Measurements from ENCODE around the gene RDH16.
"Not testable (repeated sequence)": the region's sequence is repeated elsewhere in the genome, so short reads cannot be mapped to it uniquely, and the experiment has no call there.

RDH16 gene

DNA sequence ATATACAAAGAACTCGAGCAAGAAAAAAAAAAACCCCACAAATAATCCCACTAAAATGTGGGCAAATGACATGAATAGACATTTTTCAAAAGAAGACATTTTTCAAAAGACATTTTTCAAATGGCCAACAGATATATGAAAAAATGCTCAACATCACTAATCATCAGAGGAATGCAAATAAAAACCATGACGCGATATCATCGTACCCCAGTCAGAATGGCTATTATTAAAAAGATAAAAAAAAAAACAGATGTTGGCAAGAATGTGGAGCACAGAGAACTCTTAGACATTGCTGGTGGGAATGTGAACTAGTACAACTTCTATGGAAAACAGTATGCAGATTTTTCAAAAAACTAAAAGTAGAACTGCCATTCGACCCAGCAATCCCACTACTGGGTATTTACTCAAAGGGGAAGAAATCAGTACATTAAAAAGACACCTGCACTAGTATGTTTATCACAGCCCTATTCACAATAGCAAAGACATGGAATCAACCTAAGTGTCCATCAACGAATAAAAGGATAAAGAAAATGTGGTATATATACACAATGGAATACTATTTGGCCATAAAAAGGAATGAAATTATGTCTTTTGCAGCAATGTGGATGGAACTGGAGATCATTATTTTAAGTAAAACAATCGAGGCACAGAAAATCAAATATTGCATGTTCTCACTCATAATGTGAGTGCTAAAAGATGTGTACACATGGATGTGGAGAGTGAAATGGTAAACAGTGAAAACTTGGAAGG lies 32.6 kb upstream of the RDH16 start:
- DNase-seq (ENCODE audit: low spot score), result no peak

GRCh38 chr12:56988207-56988739 lies 30.9 kb upstream of the RDH16 start:
- no peak for DNase-seq (ENCODE audit: low spot score)

GRCh38 chr12:56987551-56988053 lies 30.2 kb upstream of the RDH16 start:
- peak; percentile 87 for DNase-seq (ENCODE audit: low spot score)

DNA sequence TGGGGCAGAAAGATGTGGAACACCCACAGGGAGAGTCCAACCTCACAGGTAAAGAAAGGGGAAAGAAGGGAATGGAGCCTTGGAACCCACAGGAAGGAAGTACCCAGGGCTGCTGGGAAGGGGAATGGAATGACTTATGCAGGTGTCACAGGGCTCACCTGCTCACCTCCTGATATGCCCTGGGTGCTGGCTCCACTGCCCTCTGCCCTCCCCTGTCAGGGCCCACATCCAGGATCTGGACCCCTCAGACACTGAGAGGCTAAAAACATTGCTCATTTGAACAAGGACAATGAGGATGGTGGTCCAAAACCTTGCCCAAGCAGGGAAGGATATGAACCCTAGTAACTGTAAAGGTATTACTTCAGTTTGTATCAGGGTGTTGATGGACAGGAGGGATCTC lies 29.6 kb upstream of the RDH16 start:
- DNase-seq (ENCODE audit: low spot score), result no peak

DNA sequence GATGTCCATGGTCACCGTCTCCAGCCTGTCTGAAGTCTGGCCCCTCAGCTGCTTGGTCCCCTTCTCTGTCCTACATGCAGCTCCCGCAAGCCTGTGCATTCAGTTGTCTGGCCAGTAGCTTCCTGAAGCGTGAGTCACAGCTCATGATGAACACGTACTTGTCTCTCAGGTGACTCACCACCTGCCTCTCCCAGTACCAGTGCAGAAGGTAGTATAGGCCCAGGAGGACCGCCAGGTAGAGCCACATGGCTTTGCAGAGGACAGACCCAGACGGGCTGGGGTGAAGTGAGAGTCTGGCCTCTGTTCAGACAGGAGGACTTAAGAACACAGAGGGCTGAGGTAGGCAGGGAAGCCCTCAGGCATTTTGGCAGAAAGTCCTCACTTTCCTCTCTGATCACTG lies 28.3 kb upstream of the RDH16 start:
- peak; percentile 86 for DNase-seq (ENCODE audit: low spot score)

- no peak for DNase-seq (ENCODE audit: low spot score)
These were observed 26.0 kb upstream of the RDH16 start for GRCh38 chr12:56983386-56983785.

DNA sequence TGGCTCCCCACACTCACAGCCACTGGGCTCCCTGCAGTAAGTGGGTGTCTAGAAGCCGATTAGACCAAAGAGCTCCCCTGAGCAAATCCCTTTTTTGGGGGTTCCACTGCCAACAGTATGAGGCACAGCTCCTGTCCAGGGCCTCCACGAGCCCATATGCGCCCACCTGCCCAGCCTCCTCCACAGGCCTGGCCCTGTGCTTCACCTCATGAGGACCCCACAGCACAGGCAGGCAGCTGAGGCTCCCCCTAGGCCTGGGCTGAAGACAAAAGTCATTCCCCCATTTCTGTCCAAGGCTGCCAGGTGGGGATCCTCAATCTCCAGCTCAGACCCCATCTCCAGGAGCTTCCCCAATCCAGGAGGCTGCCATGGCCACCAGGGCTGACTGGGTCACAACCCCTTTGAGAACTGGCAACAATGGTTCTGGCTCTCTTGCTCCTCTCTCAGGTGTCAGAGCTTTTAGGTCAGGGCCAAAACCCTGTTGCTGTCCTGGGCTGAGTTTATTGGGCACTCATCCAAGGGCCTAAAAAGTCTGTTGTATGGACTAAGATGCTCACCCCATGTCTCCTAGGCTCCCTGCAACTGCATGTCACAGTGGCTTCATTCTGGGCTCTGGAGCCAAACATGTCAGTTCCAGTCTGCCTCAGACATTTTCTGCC lies 25.3 kb upstream of the RDH16 start:
- not testable (repeated sequence) for DNase-seq (ENCODE audit: low spot score)

DNA sequence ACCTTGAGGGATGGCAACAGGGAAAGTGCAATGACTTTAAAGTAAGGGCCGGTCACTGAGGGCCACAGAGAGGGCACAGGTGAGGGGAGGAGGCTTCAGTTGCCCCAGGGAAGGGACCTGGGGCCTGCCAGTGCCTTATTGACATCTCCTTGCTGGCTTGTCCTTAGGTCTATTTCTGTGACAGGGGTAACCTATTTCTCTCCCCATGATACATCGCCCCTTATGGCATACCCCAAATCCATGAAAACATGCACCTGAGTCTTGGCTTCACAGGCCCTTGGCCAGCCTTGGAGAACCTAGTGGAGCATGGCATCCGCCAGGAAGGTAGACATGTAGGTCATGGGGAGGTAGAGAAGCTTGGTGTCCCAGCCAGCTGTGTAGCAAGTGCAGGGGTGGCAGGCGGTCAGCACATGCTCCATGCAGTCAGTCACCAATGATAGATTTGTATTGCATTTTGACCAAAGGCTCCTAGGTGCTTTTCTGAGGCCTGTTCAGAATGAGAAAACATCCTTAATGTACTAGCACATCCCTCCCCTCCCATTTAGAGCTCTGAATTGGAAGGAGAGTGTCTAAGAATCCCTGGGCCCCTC lies 23.6 kb upstream of the RDH16 start:
- DNase-seq (ENCODE audit: low spot score), result no peak

DNA sequence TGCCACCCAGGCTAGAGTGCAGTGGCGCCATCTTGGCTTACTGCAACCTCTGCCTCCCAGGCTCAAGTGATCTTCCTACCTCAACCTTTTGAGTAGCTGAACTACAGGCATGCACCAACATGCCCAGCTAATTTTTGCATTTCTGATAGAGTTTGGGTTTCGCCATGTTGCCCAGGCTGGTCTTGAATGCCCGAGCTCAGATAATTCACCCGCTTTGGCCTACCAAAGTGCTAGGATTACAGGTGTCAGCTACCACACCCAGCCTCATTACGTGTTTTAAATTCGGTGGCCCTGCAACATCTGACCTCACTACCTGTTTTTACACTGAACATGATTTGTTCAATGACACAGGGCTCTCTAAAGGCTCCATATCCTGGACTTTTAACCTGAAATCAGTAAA lies 22.9 kb upstream of the RDH16 start:
- no peak for DNase-seq (ENCODE audit: low spot score)

DNA sequence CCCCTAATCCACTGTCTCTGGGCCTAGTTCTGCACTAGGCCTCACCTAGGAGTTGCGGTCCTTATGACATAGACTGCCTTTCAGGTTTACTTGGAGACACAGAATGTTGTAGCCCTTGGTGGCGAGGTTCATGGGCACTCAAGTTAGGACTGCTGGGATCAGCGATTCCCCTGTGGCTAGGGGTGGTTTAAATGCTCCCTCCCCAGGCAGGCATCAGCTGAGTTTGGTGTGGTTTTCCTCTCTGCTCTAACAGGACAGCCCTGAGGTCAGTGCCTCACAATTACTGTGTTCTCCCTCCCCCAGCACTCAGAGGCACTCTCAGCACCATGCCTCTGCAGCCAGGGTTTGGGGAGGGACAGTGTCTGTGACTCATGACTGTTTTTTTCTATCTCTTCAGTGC lies 22.2 kb upstream of the RDH16 start:
- DNase-seq (ENCODE audit: low spot score), result no peak

GRCh38 chr12:56978397-56979138 lies 21.2 kb upstream of the RDH16 start:
- no peak for DNase-seq (ENCODE audit: low spot score)

- DNase-seq (ENCODE audit: low spot score), result not testable (repeated sequence)
These were observed 20.0 kb upstream of the RDH16 start for GRCh38 chr12:56977361-56977760.

- DNase-seq (ENCODE audit: low spot score), result not testable (repeated sequence)
These were observed 16.8 kb upstream of the RDH16 start for GRCh38 chr12:56974224-56974623.

GRCh38 chr12:56968910-56969309 lies 11.5 kb upstream of the RDH16 start:
- DNase-seq (ENCODE audit: low spot score), result not testable (repeated sequence)

DNA sequence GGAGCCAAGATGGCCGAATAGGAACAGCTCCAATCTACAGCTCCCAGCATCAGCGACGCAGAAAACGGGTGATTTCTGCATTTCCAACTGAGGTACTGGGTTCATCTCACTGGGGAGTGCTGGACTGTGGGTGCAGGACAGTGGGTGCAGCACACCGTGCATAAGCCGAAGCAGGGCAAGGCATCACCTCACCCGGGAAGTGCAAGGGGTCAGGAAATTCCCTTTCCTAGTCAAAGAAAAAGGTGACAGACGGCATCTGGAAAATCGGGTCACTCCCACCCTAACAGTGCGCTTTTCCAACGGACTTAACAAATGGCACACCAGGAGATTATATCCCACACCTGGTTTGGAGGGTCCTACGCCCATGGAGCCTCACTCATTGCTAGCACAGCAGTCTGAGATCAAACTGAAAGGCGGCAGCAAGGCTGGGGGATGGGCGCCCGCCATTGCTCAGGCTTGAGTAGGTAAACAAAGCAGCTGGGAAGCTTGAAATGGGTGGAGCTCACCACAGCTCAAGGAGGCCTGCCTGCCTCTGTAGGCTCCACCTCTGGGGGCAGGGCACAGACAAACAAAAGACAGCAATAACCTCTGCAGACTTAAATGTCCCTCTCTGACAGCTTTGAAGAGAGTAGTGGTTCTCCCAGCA lies 8.7 kb upstream of the RDH16 start:
- peak; percentile 69 for DNase-seq (ENCODE audit: low spot score)

DNA sequence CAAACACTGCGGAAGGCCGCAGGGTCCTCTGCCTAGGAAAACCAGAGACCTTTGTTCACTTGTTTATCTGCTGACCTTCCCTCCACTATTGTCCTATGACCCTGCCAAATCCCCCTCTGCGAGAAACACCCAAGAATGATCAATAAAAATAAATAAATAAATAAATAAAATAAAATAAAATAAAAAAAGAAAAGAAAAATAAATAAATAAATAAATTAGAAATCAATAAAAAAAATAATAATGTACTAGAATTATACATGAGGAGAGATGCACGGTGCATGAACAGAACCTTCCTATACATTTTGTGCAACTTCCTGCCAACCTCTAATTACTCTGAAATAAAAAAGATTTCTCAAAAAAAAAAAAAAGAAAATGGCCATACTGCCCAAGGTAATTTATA lies 7.7 kb upstream of the RDH16 start:
- not testable (repeated sequence) for DNase-seq (ENCODE audit: low spot score)

DNA sequence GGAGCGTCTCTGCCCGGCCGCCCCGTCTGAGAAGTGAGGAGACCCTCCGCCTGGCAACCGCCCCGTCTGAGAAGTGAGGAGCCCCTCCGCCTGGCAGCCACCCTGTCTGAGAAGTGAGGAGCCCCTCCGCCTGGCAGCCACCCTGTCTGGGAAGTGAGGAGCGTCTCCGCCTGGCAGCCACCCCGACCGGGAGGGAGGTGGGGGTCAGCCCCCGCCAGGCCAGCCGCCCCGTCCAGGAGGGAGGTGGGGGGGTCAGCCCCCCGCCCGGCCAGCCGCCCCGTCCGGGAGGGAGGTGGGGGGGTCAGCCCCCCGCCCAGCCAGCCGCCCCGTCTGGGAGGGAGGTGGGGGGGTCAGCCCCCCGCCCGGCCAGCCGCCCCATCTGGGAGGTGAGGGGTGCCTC lies 6.1 kb upstream of the RDH16 start:
- DNase-seq (ENCODE audit: low spot score), result not testable (repeated sequence)

- not testable (repeated sequence) for DNase-seq (ENCODE audit: low spot score)
These were observed 4.8 kb upstream of the RDH16 start for GRCh38 chr12:56962247-56962646.

GRCh38 chr12:56958422-56958821 lies 1.0 kb upstream of the RDH16 start:
- no peak for DNase-seq (ENCODE audit: low spot score)

DNA sequence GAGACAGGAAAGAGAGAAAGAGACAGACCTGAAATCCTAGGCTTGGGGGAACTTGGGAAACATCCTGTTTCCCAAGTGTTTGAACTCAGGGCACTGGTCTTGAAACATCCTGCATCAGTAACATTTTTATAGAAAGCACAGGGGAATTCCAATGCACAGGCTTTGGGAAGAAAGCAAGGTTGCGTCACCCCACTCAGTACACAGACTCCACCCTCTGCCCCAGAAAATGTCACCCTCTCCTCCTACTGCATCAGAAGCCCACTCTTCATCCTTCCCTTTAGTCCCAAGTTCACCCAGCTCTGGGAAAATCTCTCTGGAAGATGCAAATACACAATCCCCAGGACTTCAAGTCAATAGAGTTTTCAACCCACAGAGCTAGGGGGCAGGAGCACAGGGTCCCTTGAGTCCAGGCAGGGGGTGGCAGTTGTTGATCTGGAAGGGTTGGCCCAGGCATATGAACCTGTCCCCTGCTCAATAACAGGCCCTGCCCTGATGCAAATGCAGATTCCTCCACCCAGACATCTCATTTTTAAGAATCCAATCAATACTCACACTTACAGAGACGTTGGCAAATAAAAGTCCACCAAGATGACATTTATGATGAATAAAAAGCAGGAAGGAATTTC lies 1.7 kb downstream of the RDH16 start:
- no peak for DNase-seq (ENCODE audit: low spot score)

DNA sequence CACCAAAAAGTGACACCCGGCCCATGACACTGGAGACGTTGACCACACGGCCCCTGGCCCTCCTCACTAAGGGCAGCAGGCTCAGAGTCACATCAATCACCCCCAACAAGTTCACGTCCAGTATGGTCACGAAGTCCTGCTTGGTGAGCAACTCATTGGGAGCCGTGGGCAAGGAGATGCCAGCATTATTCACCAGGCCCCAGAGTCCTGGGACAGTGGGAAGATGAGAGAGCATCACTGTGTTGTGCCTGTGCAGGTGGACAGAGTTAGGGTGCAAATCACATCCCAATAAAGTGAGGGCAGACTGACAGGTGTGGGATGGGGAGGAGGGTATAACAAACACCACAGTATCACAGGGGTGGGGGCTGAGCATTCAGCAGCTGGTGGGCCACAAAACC lies 2.5 kb downstream of the RDH16 start:
- DNase-seq (ENCODE audit: low spot score), result no peak
